RWPE2 (cell line): ENCODE data around the gene LHFPL3.
"Not testable (repeated sequence)": the region's sequence is repeated elsewhere in the genome, so short reads cannot be mapped to it uniquely, and the experiment has no call there.

Source experiments
- ATAC-seq: fragments of 200-7000 bp; cut with Tn5 transposase; 3 replicates; pipeline ENCODE4 v1.9.1; 2021; ENCODE audit warnings: low read depth
- DNase-seq: peaks from one replicate; pipeline ENCODE4 v3.0.0-alpha.2; 2020; ENCODE audit warnings: low spot score
- H3K27ac ChIP-seq: fragments of 450-650 bp; 2 replicates; pipeline ENCODE4 v1.5.1; 2017; ENCODE audit warnings: mild to moderate bottlenecking; ENCODE audit not compliant: poor library complexity, severe bottlenecking
- H3K27me3 ChIP-seq: fragments of 250-450 bp; sonication (Bioruptor Pico); 2 replicates; pipeline ENCODE4 v1.5.1; 2021; ENCODE audit warnings: mild to moderate bottlenecking, moderate library complexity; ENCODE audit not compliant: insufficient read depth, poor library complexity, severe bottlenecking
- H3K36me3 ChIP-seq: fragments of 250-450 bp; sonication (Bioruptor Pico); 2 replicates; pipeline ENCODE4 v1.5.1; 2020; ENCODE audit warnings: low read depth, mild to moderate bottlenecking, moderate library complexity
- H3K4me1 ChIP-seq: fragments of 250-450 bp; sonication (Bioruptor Pico); 2 replicates; pipeline ENCODE4 v1.5.1; 2021; ENCODE audit warnings: mild to moderate bottlenecking, moderate library complexity; ENCODE audit not compliant: insufficient read depth, poor library complexity, severe bottlenecking
- H3K4me3 ChIP-seq: fragments of 250-450 bp; sonication (Bioruptor Pico); 2 replicates; pipeline ENCODE4 v1.5.1; 2021; ENCODE audit warnings: mild to moderate bottlenecking, moderate library complexity; ENCODE audit not compliant: severe bottlenecking
- H3K9me3 ChIP-seq: fragments of 250-450 bp; sonication (Bioruptor Pico); 2 replicates; pipeline ENCODE4 v1.5.1; 2021; ENCODE audit warnings: mild to moderate bottlenecking, moderate library complexity; ENCODE audit not compliant: severe bottlenecking
- TF ChIP-seq, protein P1 (sequence below): fragments of 450-650 bp; IDR thresholded peaks from one replicate; pipeline ENCODE4 v1.5.1; 2017; ENCODE audit warnings: mild to moderate bottlenecking, moderate library complexity; ENCODE audit not compliant: poor library complexity, severe bottlenecking

The LHFPL3 gene

DNA sequence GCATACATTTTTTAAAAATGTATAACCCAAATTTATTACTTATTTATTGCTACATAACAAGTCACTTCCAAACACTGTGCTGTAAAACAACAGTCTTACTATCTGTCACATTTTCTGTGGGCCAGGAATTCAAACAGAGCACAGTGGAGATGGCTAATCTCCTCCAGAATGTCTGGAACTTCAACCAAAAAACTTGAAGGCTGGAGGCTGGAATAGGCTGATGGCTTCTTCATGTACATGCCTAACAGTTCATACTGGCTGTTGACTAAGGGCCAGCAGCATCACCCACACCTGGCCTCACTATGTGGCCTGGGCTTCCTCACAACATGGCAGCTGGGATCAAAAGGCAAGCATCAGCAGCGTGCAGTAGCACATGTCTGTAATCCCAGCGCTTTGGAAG is 593.2 kb downstream of the LHFPL3 start:
- ATAC-seq (no peak), DNase-seq (no peak)
- TF ChIP-seq, protein P1, sequence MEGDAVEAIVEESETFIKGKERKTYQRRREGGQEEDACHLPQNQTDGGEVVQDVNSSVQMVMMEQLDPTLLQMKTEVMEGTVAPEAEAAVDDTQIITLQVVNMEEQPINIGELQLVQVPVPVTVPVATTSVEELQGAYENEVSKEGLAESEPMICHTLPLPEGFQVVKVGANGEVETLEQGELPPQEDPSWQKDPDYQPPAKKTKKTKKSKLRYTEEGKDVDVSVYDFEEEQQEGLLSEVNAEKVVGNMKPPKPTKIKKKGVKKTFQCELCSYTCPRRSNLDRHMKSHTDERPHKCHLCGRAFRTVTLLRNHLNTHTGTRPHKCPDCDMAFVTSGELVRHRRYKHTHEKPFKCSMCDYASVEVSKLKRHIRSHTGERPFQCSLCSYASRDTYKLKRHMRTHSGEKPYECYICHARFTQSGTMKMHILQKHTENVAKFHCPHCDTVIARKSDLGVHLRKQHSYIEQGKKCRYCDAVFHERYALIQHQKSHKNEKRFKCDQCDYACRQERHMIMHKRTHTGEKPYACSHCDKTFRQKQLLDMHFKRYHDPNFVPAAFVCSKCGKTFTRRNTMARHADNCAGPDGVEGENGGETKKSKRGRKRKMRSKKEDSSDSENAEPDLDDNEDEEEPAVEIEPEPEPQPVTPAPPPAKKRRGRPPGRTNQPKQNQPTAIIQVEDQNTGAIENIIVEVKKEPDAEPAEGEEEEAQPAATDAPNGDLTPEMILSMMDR = no peak
- H3K27ac ChIP-seq = no peak overlapping the region
- no peak overlapping the region for H3K4me3 ChIP-seq
- H3K9me3 ChIP-seq = no peaks in the 10 kb centered on the region
- no peaks in the 10 kb centered on the region for H3K36me3 ChIP-seq
- no peaks in the 10 kb centered on the region for H3K4me1 ChIP-seq
- H3K27me3 ChIP-seq = peaks cover 3% of the 10 kb centered on the region

- no peaks in the 10 kb centered on the region for H3K9me3 ChIP-seq
- ATAC-seq = no peak
- TF ChIP-seq, protein P1 = no peak
- no peak overlapping the region for H3K4me3 ChIP-seq
- no peak for DNase-seq
- H3K27ac ChIP-seq = no peak overlapping the region
- peaks cover 3% of the 10 kb centered on the region for H3K27me3 ChIP-seq
- no peaks in the 10 kb centered on the region for H3K4me1 ChIP-seq
- H3K36me3 ChIP-seq = no peaks in the 10 kb centered on the region
Measured at GRCh38 chr7:104922182-104923009, 594.0 kb downstream of the LHFPL3 start.

- Histone ChIP-seq H3K27me3 (peaks cover 1% of the 10 kb centered on the region), H3K4me3 (no peak overlapping the region), H3K4me1 (no peaks in the 10 kb centered on the region), H3K9me3 (no peaks in the 10 kb centered on the region), H3K27ac (no peak overlapping the region), H3K36me3 (no peaks in the 10 kb centered on the region)
- no peak for DNase-seq
- TF ChIP-seq, protein P1 = peak; percentile 89
- peak; percentile 91 for ATAC-seq
Measured at GRCh38 chr7:104923010-104923421, 594.6 kb downstream of the LHFPL3 start.

GRCh38 chr7:104926189-104926588 is 597.8 kb downstream of the LHFPL3 start:
- not testable (repeated sequence) for H3K36me3 ChIP-seq, H3K4me1 ChIP-seq, H3K27ac ChIP-seq, H3K27me3 ChIP-seq, H3K9me3 ChIP-seq, H3K4me3 ChIP-seq, DNase-seq, ATAC-seq

DNA sequence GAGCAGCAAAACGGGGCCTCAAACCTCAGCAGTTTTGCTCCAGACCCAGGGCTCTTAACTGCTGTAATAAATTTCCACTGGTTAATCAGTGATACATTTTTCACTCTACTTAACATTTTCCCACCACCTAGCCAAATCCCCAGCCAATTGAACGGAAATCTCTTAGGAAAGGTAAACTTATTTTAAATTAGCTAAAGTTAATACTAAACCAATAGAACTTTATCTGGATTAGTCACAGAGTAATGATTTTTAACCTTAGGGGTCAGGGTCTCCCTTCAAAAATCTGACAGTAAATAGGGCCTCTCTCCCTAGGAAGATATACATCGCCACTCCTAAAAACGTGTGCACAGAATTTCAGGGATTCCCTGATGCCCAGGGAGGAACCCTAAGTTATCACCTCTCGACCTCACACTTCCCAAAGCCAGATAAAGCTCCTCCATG is 598.2 kb downstream of the LHFPL3 start:
- no peaks in the 10 kb centered on the region for H3K9me3 ChIP-seq
- DNase-seq (no peak), ATAC-seq (no peak)
- no peak overlapping the region for H3K27ac ChIP-seq
- H3K27me3 ChIP-seq = no peaks in the 10 kb centered on the region
- no peaks in the 10 kb centered on the region for H3K36me3 ChIP-seq
- no peak overlapping the region for H3K4me3 ChIP-seq
- H3K4me1 ChIP-seq = no peaks in the 10 kb centered on the region
- TF ChIP-seq, protein P1 = no peak
